IPS-18a (cell line): ENCODE data around the gene ATP2B2.

Experiments used
- H3K27ac ChIP-seq: one replicate; pipeline ENCODE4 v1.5.1; 2013; ENCODE audit warnings: low read length
- H3K27me3 ChIP-seq: one replicate; pipeline ENCODE4 v1.6.1; 2013; ENCODE audit warnings: mild to moderate bottlenecking, low read length; ENCODE audit not compliant: control insufficient read depth, insufficient read depth
- H3K36me3 ChIP-seq: one replicate; pipeline ENCODE4 v1.6.1; 2013; ENCODE audit warnings: low read depth, low read length; ENCODE audit not compliant: control insufficient read depth
- H3K4me1 ChIP-seq: one replicate; pipeline ENCODE4 v1.6.1; 2013; ENCODE audit warnings: low read depth, low read length; ENCODE audit not compliant: control insufficient read depth
- H3K4me3 ChIP-seq: one replicate; pipeline ENCODE4 v1.5.1; 2013; ENCODE audit warnings: low read length
- H3K9ac ChIP-seq: one replicate; pipeline ENCODE4 v1.6.1; 2013; ENCODE audit warnings: mild to moderate bottlenecking, low read length, moderate library complexity
- H3K9me3 ChIP-seq: one replicate; pipeline ENCODE4 v1.6.1; 2013; ENCODE audit warnings: low read depth, low read length; ENCODE audit not compliant: control insufficient read depth

ATP2B2 gene

DNA sequence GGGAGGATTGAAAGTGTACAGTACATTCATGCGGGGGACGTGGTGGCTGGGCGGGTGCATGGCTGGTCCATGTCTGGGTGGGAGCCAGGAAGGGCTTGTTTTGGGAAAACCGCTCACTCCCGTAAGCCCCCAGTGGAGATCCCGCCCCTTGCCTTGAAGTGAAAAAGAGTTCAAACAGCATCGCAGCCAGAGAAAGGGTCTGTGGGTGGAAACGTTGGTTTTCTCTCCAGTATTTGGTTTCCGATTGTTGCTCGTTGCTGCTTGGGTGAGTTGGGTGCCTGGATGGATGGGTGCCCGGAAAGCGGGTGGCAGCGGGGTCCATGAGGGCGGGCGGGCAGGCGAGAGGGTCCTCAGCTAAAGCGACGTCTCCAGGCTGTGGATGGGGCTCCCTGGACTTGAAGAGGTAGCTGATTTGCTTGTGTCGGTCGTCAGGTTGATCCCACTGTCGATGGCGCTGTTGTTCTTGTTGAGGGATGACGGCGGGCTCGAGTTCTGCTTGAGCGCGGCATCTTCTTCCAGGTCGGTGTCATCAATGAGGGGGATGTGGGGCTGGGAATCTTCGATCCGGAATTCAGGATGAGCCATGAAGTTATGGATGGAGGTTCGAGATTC, 176.8 kb downstream of the ATP2B2 start:
- no peak overlapping the region for H3K9ac ChIP-seq
- peak overlapping the region; percentile 25 for H3K4me3 ChIP-seq
- H3K27me3 ChIP-seq: peaks cover 19% of the 10 kb centered on the region
- no peak overlapping the region for H3K27ac ChIP-seq
- H3K4me1 ChIP-seq: no peaks in the 10 kb centered on the region
- H3K36me3 ChIP-seq: no peaks in the 10 kb centered on the region
- H3K9me3 ChIP-seq: no peaks in the 10 kb centered on the region

DNA sequence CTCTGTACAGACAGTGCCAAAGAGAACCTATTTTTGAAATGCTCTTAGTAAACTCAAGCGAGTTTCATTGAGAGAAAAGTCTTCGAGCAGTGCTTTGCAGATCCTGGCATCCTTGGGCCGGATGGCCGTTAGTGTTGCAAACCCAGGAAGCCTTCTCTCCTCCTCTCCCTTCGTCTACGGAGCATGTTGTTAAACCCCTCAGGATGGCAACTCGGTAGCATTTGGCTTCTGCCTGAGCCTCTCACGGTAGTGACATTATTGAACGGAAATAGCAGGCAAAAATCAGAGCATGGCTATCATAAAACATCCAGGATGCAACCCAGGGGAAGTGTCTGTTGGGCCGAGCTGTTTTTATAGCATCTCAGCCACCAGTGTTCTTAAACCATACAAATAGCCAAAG, 177.8 kb downstream of the ATP2B2 start:
- H3K27me3 ChIP-seq: peaks cover 19% of the 10 kb centered on the region
- H3K36me3 ChIP-seq: no peaks in the 10 kb centered on the region
- no peaks in the 10 kb centered on the region for H3K4me1 ChIP-seq

DNA sequence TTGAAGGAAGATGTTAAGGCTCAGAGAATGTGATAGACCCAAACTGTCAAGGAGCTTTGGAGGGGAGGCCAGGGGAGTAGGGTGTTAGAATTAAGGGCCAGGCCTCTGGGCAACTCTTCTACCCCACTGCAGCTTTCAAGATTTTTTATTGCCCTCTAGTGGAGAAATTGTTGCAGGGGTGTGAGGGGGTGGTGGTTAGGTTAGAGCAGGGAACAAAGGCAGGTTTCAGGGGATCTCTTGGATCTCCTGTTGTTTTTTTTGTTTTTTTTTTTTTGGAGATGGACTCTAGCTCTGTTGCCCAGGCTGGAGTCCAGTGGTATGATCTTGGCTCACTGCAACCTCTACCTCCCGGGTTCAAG, 183.1 kb downstream of the ATP2B2 start:
- Histone ChIP-seq H3K27me3 (peaks cover 6% of the 10 kb centered on the region), H3K9ac (no peak overlapping the region), H3K36me3 (peaks cover 13% of the 10 kb centered on the region), H3K4me3 (no peak overlapping the region), H3K27ac (no peak overlapping the region), H3K4me1 (no peaks in the 10 kb centered on the region), H3K9me3 (no peaks in the 10 kb centered on the region)

More for the DNA sequence above, 177.8 kb downstream of the ATP2B2 start:
- H3K9me3 ChIP-seq: no peaks in the 10 kb centered on the region
- no peak overlapping the region for H3K9ac ChIP-seq
- H3K4me3 ChIP-seq: no peak overlapping the region
- H3K27ac ChIP-seq: no peak overlapping the region

DNA sequence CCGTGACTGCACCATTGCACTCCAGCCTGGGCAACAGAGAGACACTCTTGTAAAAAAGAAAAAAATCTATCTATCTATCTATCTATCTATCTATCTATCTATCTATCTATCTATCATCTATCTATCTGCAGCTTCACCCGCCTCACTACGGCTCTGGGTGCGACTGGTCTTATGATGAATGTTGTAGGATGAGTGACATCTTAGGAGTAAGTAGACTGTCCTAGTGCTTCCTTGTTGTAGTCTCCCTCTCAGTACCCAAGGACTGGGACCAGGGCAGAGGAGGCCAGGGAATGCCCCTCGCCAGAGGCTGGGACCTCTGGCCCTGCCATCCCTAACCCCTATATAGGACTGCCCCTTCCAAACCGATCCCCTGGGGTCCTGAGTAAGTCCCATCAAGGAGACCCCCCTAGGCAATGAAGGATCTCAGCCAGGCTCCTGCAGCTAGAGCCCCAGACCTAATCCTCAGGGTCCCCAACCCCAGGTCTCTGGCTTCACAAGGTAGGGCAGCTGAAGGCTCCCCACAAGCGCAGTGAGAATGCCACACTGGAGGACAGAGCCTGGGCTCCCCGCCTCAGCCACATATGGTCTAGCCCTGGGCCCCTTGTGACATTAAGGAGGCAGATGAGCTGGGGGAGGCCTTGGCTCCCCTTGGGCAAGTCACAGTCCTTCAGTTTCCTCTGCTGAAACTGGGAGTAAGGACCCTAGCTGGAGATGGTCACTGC, 183.6 kb downstream of the ATP2B2 start:
- Histone ChIP-seq H3K9ac (no peak overlapping the region), H3K4me3 (no peak overlapping the region), H3K27me3 (peaks cover under 1% of the 10 kb centered on the region), H3K4me1 (no peaks in the 10 kb centered on the region), H3K36me3 (peaks cover 13% of the 10 kb centered on the region), H3K27ac (no peak overlapping the region), H3K9me3 (no peaks in the 10 kb centered on the region)

DNA sequence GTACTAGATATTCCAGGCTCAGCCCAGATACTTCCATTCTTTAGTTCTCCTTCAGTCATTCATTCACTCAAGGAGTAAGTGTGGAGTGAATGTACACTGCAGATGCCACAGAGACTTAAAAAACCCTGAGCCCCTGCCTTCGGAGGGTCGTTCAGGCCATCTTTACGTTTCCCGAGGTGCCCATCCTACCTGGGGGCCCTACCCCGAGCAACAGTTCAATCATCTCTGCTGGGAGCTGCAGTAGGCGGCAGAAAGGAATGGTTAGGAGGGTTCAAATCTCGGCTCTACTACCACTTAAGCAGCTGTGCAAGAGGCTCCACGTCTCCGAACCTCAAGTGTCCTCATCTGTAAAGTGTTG, 185.1 kb downstream of the ATP2B2 start:
- Histone ChIP-seq H3K4me1 (no peaks in the 10 kb centered on the region), H3K4me3 (peak overlapping the region; percentile 99), H3K27me3 (no peaks in the 10 kb centered on the region), H3K27ac (peak overlapping the region; percentile 52), H3K36me3 (peaks cover 23% of the 10 kb centered on the region), H3K9ac (peak overlapping the region; percentile 92), H3K9me3 (no peaks in the 10 kb centered on the region)

DNA sequence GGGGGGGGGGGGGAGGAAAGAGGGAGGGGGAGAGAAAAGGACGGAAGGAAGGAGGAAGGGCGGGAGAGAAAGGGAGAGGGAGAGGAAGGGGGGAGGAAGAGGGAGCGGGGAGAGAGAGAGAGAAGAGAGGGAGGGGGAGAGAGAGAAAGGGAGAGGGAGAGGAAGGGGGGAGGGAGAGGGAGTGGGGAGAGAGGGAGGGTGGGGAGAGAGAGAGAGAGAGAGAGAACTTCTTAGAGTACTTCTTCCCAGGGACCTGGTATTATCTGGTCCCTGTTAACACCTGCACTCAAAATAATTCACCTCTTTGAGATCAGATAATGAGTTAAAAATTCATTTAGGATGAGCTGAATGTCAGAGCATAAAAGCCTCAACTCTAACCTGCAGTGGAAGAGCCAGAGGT, 185.6 kb downstream of the ATP2B2 start:
- H3K36me3 ChIP-seq: peaks cover 27% of the 10 kb centered on the region
- no peaks in the 10 kb centered on the region for H3K9me3 ChIP-seq
- peak overlapping the region; percentile 92 for H3K9ac ChIP-seq
- H3K27me3 ChIP-seq: no peaks in the 10 kb centered on the region
- no peak overlapping the region for H3K27ac ChIP-seq
- H3K4me3 ChIP-seq: peak overlapping the region; percentile 99
- H3K4me1 ChIP-seq: no peaks in the 10 kb centered on the region

DNA sequence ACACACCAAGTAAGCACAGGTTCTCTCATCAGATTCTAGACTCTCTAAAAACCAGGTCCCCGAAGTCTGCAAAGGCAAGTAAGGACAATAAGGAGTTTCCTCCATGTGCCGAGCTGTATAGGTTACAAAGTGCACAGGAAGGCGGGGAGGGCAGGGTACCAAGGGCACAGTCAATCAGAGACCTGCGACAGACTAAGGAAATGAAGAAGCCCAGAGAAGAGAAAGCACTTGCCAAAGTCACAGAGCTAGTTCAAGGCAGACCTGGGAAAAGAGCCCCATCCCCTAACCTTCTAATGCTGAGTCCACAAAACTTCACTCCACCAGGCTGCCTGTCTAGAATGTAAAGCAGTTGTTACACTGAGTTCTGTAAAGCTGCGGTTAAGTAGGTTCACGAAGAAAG, 186.1 kb downstream of the ATP2B2 start:
- H3K9ac ChIP-seq: no peak overlapping the region
- H3K36me3 ChIP-seq: peaks cover 32% of the 10 kb centered on the region
- H3K4me3 ChIP-seq: no peak overlapping the region
- H3K27ac ChIP-seq: no peak overlapping the region
- H3K4me1 ChIP-seq: no peaks in the 10 kb centered on the region
- H3K27me3 ChIP-seq: no peaks in the 10 kb centered on the region
- no peaks in the 10 kb centered on the region for H3K9me3 ChIP-seq

DNA sequence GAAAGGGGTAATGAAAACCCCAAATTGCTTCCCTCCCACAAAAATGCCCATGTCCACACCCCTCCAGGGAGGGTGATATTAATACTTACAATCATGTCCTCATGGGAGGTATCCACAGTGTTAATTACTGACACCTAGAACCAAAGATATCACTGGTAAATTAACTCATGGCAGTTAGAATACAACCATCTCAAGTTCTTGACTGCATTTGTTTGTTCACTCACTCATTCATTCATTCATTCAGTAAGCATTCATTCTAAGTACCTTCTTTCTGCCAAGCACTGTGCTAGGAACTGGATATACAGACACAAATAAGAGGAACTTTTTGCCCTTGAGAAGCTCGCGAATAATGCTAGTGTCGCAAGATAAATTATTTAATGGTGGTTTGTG, 187.4 kb downstream of the ATP2B2 start:
- Histone ChIP-seq H3K4me1 (no peaks in the 10 kb centered on the region), H3K27me3 (no peaks in the 10 kb centered on the region), H3K9me3 (no peaks in the 10 kb centered on the region), H3K27ac (no peak overlapping the region), H3K36me3 (peaks cover 43% of the 10 kb centered on the region), H3K9ac (no peak overlapping the region), H3K4me3 (no peak overlapping the region)

DNA sequence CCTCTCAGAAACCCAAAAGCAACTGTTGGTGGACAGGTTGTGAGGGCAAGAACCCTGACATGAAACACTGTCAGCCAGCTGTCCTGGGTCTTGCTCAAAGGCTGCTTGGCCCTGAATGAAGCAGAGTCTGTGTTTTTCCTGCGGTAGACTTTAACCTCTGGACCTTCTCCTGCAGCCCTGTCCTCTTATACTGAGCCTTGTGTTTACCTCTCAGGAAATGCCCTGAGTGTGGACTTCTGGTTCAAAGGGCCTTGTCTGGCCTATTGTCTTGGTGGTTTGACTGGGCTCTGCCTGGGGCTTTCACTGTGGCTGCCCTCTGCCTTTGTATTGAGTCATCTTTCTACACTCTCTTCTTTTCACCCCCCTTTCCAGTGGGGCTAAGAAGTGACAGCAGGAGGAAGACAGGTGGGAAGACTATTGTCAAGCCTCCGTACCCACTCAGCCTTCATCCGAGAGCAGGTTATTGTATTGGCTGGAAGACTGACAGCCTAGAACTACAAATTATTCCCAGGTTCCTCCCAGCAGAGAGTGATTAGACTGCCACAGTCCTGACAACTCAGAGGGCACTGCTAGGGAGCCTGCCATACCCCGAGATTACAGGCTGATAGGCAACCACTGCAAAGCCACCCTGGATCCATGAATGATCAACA, 187.9 kb downstream of the ATP2B2 start:
- Histone ChIP-seq H3K4me1 (no peaks in the 10 kb centered on the region), H3K9me3 (no peaks in the 10 kb centered on the region), H3K36me3 (peaks cover 48% of the 10 kb centered on the region), H3K27ac (no peak overlapping the region), H3K4me3 (no peak overlapping the region), H3K9ac (no peak overlapping the region), H3K27me3 (no peaks in the 10 kb centered on the region)

DNA sequence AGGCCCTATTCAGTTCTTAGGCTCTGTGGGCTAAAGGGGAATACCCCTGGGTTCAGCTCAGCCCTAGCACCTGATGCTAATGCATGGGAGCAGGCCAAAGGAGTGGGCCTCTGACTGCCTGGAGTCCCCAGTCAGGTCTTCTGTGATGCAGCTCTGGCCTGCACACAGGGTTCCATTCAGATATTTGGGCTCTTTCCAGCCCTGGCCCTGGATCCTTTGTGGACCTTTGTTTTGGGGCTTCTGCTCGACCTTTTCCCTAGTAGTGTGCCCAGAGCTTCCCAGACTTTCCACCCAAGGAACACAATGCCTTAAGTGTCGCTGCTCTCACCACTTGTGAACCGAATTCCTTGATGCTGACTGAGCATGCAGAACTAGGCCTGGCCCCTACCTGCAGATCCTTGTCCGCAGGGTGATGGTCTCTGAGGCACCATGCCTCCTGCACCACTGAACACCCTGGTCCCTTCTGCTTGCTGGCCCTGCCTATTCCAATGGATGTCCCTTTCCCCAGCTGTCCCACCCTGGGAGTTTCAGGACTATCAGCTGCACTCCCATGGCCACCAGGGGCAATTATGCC, 189.5 kb downstream of the ATP2B2 start:
- Histone ChIP-seq H3K9me3 (no peaks in the 10 kb centered on the region), H3K27ac (no peak overlapping the region), H3K36me3 (peaks cover 61% of the 10 kb centered on the region), H3K27me3 (no peaks in the 10 kb centered on the region), H3K9ac (no peak overlapping the region), H3K4me3 (no peak overlapping the region), H3K4me1 (no peaks in the 10 kb centered on the region)

DNA sequence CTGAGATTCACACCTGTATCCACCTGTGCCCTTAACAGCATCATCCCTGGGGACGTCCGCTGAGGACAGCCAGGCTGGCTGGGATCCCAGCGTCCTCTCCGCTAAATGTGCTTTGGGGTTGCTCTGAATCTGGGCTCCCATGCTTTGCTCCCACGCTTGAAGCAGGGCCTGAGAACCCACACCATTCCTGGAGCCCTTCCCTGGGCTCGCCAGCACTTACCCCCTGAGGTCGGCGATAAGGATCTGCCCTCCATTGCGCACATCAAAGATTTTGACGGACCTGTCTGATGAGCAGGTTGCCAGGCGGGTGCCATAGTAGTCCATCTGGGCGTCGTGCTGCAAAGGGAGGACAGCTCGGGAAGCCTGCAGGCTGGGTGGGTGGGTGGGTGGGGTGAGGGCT, 190.3 kb downstream of the ATP2B2 start:
- no peaks in the 10 kb centered on the region for H3K27me3 ChIP-seq
- H3K9ac ChIP-seq: no peak overlapping the region
- H3K36me3 ChIP-seq: peaks cover 61% of the 10 kb centered on the region
- H3K4me1 ChIP-seq: no peaks in the 10 kb centered on the region
- H3K27ac ChIP-seq: no peak overlapping the region
- no peak overlapping the region for H3K4me3 ChIP-seq
- H3K9me3 ChIP-seq: no peaks in the 10 kb centered on the region
